GM18909 (cell line): ENCODE results near the gene SPDEF.

Experiments used
- ATAC-seq: cut with Tn5 transposase; IDR thresholded peaks from one replicate; pipeline ENCODE4 v1.9.1; 2021; ENCODE audit warnings: mild to moderate bottlenecking; ENCODE audit not compliant: unreplicated experiment, poor library complexity

Gene SPDEF

DNA sequence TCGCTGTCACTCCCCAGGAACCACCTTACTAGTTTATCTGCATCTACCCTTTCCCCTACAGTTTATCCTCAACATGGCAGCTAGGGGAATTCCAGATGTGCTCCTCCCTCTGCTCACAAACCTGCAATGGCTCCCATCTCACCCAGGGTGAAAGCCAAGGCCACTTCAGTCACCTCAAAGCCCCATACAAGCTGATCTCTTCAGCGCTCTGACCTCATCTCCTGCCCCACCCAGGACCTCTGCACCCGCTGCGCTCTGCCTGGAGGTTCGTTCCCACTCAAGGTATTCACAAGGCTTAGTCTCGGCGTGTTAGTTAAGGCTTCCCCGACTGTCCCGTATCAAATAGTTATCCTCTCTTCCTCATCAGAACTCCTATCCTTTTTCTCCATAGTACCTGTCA, 28.6 kb upstream of the SPDEF start:
- ATAC-seq, result no peak

DNA sequence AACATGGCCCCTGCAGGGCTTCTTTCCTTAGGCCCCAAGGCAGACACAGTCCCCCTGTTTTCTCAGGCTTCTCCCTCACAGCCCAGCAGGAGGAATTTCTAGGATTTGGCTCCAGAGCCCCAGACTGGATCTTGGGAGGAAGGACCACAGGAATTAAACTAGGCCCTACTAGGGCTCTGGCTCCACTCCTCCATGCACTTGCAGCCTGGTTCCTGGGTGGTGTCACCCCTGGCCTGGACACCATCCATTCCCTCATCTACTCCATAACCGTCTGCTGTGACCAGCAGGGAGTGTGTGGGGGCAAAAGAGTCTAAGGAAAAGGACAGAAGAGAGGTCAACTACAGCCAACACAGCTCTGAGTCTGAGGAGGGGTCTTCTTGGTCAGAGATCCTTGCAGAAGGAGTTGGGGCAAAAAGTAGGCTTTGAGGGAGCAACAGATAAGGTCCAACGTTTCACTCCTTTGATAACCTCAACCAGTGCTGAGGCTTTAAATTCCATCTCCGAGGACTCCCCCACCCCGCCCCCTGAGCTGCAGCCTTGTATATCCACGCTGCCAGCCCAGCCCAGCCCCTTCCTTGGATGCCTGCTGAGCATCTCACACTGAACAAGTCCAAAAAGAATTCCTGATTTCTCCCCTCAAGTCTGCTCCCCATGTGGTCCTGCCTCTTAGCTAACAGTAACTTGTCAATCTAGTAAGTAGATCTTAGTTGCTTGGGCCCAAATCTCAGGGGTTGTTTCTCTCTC, 27.9 kb upstream of the SPDEF start:
- ATAC-seq, result no peak

DNA sequence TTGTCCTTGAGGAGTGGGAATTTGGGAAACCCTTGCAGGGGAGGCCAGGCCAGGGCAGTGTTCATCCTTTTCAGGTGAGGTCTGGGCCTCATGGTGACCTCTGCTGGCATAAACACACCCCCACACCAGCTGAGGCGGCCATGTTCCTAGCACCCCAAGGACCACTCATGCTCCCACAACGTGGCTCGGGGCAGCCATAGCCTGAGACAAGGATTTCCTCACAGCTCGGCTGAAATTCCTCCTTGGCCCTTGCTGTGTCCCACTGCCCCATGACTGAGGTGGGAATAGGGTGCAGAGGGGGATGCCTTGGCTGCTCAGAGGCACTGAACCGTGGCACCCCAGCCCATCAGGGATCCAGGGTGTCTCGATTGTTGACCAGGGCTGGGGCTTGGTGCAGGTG, 27.3 kb upstream of the SPDEF start:
- ATAC-seq, result no peak

DNA sequence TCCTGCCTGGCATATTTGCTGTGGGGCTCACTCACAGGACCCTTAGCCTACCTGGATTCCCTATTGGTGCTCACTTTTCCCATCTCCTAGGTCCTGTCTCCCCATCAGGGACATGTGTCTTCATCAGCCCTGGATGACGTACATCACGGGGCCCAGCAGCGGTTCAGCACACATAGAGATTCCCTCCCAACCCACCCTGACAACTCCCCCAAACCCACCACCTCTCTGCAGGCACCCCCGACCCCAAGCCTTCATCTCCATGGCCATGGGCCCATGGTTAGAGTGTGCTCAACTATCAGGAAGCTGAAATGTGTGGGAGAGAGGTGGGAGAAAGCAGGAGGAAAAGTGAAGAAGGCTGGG, 25.4 kb upstream of the SPDEF start:
- ATAC-seq, result no peak

DNA sequence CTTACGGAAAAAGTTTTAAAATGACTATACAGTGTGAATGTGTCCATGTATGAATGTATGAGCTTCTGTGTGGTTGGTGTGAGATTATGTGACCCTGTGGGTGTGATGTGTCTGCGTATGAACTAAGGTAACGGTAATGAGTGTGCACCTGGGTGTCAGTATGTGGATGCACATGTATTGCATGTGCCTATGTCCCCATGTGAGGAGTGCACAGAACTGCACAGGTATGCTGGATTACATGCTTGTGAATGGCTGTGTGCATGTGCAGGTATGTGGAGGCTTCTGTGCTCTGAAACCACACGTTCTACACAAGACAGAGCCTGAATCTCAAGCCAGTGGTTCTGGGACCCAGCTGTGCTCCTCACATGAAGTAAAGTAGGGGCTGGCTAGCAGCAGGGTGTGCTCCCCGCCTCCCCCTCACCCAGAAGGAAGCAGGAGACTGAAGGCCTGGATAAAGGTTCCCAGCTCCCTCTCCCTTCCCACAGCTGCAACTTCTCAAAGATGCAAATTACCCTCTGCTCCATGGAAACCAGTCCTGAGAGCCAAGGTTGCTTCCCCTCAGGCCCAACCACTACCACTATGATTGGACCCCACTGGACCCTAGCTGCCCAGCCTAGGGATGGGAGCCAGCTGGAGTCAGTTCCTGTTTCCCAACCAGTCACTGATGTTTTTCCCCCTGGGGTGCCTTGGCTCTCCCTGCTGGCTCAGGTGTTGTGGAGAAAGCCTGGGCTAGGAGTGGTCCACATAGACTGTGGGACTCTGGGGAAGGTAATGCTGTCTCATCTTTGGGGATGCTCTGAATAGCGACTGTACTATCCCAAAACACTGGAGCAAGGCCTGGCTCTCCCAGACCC, 24.8 kb upstream of the SPDEF start:
- no peak for ATAC-seq

DNA sequence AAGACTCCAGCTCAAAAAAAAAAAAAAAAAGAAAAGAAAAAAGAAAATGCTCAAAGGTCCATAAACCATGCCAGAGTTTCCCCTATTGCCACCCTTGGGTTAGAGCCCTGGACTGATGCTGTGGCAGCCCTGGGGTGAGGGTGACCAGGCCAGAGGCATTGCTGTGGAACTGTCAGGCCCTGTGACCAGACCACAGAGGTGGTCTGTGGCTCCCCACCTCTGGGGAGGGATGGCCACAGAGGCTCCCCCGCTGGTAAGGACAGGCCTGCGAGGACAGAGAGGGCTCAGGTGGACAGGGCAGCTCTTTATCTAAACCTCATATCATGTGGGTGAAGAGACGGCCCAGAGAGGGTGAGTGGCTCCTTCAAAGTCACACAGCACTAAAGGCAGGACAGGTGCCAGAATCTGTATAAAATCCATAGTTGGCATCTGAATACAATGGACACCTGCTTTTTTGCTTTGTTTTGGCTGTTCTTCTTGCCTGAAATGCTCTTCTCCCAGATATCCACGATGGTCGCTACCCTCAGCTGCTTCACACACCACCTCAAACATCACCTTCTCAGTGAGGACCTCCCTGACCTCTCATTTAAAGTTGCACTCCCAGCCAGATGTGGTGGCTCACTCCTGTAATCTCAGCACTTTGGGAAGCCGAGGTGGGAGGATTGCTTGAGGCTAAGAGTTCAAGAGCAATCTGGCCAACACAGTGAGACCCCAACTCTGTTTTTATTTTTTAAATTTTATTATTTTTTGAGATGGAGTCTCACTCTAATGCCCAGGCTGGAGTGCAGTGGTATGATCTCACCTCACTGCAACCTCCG, 22.5 kb upstream of the SPDEF start:
- no peak for ATAC-seq

DNA sequence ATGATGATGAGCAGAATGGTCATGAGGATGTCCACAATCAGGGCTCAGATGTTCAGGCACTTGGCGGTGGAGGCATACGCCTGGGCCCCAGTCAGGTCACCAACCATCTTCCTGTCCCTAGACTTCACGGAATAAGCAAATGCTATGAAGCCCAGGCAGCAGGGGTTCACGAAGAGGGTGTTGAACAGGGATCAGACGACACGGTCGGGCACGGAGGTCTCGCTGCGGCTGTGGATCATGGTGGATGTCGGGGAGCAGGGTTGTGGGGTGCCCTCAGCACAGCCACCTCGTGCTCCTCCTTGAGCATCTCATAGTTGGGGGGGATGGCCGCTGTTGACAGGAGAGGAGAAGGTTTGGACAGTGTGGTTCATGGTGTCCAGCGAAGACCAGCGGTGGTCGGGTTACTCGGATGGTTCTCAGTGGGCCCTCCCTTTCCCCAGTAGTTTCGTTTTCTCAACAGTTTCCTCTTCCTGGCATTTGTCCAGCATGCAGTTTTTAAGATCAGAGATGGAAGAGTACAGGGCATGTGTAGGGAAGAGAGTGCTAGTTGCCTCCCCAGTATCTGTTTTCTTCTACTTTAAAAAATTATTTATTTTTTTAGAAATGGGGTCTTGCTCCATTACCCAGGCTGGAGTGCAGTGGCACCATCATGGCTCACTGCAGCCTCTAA, 20.3 kb upstream of the SPDEF start:
- ATAC-seq, result no peak

DNA sequence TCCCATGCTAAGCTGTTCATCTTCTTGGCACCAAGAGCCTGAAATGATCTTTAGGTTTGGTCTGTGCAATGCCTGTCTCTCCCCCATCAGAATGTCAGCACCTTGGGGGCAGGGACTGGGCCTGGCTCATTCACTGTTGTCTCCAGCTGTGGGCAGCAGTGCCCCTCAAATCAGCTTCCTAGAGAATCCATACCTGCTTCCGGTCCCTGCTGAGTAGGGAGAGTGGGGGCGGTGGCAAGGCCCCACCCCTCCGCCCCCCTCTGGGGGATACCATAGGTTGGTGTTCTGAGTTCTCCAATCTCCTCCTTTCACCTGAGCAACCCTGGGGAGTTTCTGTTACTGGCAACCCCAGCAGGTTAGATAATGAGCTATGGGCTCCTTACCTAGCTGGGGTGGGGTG, 19.2 kb upstream of the SPDEF start:
- ATAC-seq, result no peak

DNA sequence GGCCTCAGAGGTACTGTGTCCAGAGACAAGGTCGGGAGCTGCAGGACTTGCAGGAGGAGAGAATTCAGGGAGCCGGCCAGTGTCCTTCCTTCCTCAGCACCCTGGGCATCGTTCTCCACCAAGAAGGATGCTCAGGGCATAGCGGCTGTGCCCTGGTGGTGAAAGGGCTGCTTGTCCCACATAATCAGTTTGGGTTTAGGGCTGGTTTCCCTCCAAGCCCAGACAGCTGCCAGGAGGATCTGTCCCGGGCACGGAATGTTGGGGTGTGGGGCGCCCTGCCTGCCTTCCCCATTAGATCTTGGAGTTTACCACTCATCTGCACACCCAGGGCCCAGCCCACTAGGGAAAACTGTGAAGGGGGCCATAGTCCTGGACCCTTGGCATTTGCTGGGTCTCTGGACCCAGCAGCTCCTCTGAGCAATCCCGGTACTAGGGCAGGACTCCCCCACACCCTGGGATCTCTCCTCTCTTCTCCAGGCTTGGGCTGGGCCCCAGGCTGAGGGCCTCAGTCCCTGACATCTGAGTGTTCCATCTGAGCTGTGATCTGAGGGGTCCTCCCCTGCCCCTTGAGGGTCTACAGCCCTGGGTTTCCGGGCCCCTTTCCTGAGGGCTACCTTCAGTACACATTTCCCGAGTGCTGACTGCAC, 18.6 kb upstream of the SPDEF start:
- no peak for ATAC-seq

DNA sequence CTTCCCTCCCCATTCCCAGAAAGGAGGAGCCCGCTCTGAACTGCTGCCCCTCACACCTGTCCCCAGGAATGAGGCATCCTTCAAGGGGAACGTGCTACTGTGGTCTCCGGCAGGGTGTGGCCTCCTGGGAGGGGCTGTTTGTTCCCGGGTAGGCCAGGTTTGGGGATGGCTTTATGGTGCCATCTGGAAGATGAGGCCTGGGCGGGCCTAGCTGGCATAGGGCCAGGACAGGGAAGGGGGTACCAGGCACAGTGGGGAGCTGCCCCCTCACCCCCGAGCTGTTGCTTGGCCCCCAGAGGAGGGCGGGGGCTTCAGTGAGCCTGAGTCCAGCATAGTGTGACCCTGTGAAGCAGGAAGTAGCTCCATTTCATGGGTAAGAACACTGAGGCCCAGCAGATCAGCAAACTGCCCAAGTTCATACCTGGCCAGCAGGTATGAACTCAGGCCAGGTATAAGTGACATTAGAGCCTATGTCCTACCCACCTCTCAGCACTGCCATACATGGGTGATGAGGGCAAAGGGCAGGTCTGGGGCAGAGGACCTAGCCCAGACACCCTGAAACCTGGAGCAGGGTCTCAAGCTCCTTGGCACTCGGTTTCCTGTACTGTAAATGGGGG, 17.5 kb upstream of the SPDEF start:
- no peak for ATAC-seq

DNA sequence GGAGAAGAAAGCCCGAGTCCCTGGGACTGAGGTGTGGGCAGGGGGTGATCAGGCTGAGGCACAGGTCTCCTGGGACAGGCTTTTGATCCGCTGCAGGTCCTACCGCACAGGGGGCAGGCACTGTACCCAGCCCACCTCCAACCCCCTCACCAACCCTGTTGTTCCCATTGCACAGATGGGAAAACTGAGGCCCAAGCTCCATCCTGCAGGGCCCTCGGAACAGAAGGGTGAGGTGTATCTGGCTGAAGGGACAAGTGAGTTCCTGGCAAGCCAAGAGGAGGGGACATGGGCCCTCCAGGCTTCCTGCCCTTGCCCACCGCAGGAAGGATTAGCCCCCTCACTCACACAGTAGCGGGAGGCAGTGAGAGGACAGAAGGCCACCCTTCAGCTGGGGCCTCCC, 16.5 kb upstream of the SPDEF start:
- no peak for ATAC-seq

DNA sequence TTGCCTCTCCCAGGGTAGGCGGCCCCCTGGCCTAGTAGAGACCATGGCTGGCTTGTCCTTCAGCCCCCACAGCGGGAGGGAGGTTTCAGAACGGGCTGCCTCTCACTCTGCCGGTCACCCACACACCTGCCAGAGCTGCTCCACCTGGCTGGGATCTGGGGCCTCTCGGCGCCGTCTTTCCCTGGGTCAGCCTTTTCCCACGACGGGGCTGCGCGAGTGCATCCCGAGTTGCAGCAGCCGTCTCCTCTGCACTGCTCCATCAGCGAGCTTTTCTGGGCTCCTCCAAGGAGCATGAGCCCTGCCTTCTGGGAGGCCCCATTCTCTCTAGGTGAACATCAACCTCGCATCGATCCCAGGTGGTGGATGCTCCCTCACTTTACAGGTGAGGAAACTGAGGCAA, 15.9 kb upstream of the SPDEF start:
- no peak for ATAC-seq

DNA sequence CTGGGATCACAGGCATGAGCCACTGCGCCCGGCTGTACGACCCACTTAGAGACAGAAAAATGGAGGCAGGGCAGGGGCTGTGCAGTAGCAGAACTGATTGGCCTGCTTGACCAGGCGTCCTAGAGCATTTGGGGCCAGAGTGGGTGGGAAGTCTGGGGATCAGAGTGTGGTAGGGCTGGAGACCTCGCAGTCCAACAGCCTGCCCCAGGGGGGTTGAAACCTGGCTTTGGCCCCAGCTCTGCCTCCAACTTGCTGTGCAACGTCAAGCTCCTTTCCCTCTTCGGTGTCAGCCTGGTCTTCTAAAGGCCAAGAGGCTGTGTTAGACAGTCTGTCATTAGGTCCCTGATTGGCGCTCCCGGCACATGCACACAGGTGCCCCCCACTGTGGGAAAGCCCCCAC, 15.3 kb upstream of the SPDEF start:
- ATAC-seq, result no peak

DNA sequence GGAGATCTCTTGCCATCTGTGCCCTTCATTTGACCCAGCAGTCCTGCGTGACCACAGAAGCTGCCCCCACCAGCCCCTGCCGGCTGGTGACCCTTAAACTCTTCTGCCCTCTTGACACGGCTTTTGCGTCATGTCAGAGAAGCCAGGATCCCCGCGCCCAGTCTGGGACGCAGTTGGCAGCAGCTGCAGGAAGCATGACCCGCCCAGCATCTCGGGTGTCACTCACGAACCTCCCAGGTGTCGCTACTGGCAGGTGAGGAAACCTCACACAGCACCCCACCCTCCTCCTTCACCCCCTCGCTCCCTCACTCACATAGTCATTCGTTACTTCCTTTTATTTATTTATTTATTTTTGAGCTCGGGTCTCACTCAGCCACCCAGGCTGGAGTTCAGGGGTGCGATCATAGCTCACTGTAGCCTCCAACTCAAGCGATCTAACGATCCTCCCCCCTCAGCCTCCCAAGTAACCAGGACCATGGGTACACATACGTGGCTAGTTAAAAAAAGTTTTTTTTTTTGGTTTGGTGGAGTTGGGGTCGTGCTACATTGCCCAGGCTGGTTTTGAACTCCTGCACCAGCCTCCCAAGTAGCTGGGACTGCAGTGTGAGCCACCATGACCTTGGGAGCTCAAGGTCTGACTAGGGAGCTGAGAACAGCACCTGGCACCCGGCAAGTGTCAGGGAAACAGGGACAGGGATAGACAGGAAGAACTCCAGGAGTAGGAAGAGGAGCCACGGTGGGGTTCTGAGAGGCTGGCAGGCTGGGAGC, 14.1 kb upstream of the SPDEF start:
- ATAC-seq, result no peak

DNA sequence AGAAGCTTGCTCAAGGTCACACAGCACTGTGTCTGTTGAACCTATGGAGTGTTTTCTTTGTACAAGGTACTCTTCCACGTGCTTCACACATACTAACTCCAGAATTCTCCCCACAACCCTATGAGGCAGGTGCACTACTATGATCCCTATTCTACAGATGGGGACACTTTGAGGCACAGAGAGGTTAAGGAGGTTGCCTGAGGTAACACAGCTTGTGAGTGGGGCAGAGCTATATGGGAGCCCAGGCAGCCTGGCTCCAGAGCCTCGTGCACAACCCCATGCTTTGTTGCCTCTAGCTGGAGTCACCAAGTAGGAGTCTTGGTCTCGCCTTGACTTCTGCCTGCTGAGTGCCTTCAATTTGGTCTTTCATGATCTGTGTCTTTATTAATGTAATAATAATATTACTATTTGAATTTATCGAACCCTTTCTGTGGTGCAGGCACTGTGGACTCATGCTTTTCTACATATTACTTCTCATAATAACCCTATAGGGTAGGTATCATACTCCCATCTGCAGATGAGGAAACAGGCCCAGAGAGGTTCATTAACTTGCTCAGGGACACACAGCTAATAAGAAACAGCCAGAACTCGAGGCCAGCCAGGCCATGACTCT, 13.3 kb upstream of the SPDEF start:
- ATAC-seq, result no peak

DNA sequence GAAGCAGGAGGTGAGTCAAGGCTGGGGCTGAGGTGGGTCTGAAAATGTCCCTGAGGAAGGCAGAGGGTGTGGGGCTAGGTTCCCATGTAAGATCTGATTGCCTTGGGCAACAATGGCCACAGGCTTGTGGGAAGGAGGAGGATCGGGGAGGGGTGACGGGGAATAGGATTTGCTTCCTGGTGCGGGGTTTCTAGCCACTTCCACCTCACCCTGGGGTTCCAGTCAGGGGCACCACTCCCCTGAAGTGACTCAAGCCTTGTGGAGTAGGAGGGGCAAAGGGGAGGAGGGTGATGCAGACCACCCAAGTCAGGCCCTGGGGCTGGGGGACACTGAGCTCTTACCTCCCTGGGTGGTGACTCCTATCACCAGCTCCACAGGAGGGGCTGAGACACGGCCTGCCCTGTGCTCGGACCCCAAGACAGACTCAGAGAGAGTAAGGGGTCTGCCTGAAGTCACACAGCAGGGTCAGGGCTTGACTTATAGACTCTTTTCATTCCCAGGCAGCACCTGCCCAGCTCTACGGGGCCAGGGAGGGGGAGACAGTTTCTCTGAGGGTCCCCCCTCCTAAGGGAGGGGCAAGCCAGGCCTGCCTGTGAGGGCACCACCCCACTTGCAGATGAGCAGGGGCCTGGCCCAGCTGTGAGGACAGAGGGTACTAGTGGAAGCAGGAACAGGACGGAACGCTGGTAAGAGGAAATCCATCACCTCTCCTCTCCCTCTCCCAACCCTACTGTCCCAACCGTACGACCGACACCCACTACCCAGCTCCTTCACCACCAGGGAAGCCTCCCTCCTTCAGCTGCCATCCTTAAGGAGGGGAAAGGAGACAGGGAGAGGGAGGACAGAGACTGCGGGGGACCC, 12.4 kb upstream of the SPDEF start:
- ATAC-seq, result no peak

DNA sequence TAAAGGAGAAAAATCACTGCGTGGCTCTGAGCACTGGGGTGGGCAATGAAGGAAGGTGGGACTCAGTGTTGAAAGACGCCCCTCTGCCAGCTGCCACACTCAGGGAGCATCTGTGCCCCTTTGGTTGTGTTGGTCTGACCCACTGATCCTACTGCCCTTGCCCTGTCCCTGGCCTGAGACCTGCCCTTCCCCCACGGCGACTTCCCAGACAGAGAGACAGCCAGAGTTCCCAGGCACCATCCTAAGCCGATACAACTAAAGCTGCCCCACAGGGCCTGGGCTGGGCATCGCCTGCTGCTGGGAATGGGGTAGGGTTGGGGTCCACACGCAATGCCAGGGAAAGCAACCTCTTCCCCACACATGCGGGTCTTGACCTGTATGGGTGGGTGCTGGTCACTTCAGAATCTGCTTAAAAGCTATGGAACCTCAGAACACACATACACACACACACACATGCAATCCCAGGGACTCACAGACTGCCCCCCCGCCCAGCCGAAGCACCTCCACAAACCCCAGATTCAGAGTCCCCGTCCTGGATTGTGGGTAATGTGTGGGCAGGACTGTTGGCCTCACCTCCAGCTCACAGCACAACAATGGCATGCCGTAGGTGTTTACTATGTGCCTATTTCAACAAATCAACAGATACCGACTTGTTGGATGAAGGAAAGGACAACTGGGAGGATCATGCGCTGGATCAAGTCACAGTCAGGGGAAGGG, 10.9 kb upstream of the SPDEF start:
- ATAC-seq, result no peak
